DMS114 treated with DMSO at 0.1 percent for 48 hours (cell line): ENCODE results near the gene KCNJ2.

Experiments
- DNase-seq: peaks from one replicate; lab custom pipeline; 2025; ENCODE audit not compliant: unreplicated experiment; lab: John Stamatoyannopoulos, UW

KCNJ2 gene

DNA sequence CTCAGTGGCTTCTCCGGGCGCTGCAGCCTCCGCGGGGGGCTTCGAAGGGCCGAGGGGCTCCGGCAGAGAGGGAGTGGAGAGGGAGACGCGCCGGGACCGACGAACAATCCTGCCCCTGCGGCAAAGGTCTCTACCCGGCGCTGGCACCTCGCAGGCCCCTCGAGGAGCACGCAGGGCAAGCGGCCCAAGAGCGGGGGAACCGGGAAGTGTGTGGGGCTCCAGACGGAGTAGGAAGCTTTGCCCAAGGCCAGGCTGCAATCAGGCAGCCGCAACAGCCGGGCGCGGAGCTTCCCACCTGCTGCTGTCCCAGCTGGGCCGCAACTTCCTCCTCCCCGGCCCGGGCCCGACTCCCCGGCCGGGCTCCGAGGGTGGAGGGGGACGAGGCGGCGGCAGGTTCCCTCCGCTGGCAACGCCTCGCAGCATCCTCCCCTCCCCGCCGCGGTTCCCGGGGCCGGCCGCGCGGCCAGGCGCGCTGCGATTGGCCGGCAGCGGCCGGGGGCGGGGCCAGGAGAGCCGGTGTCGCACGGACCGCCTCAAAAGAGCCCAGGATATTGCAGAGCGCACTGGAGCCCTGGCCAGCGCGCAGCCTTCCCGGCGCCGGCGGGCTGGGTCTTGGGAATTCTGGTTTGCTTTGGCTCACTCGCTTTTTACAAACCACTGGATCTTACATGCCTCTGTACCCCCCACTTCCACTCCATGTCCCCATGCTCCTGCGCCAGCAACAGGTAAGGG, at the start of gene KCNJ2:
KCNJ2 (plus strand) TSS at position 556 of the 732 bp plus-strand sequence. CDS start 5,508 bp downstream, outside the sequence.
- DNase-seq = peak; percentile 8

DNA sequence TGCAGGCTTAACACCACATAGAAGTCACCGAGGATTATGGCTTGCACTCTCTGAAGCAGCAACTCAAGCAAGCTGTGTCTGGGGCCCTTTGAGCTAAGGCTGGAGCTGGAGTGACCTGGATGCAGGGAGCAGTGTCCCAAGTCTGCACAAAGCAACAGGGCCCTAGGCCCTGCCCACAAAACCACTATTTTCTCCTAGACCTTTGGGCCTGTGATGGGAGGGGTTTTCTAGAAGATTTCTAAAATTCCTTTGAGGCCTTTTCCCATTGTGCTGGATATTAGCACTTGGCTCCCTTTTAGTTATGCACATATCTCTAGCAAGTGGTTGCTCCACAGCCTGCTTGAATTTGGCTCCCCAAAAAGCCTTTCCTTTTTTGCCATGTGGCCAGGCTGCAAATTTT, 49.8 kb upstream of the KCNJ2 start:
- no peak for DNase-seq

DNA sequence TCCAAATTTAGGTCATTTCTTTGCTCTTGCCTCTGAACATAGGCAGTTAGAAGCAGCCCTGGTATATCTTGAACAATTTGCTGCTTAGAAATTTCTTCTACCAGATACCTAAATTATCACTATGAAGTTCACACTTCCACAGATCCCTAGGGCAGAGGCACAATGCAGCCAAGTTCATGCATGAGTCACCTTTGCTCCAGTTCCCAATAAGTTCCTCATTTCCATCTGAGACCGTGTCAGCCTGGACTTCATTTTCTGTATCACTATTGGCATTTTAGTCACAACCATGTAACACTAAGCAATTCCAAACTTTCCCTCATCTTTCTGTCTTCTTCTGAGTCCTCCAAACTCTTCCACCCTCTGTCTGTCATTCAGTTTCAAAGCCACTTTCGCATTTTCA, 49.3 kb upstream of the KCNJ2 start:
- DNase-seq = no peak

DNA sequence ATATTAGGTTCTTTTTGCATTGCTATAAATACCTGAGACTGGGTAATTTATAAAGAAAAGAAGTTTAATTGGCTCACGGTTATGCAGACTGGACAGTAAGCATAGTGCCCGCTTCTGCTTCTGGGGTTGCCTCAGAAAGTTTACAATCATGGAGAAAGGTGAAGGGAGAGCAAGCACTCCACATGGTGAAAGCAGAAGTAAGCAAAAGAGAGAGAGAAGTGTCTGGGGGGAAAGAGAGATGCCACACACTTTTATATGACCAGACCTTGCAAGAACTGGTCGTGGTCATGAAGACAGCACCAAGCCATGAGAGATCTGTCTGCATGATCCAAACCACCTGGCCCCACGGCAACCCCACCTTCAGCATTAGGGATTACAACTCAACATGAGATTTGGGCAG, 48.9 kb upstream of the KCNJ2 start:
- DNase-seq = no peak

DNA sequence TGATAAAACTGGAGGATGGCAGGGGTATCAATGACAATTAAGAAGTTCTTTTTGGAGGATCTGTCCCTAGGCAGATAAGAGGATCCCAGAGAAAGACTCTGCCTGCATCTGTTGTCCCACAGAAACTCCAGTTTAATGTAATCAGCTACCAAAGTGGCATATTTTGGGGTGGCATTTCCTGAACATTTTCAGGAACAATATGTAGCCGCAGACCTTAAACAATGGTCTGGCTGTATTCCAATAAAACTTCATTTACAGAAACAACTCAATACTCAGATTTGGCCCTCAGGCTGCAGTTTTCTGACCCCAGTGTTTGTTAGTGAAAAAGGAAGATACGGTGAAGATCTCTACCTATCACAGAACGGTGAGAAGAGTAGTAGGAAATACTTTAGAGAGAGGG, 48.2 kb upstream of the KCNJ2 start:
- no peak for DNase-seq

DNA sequence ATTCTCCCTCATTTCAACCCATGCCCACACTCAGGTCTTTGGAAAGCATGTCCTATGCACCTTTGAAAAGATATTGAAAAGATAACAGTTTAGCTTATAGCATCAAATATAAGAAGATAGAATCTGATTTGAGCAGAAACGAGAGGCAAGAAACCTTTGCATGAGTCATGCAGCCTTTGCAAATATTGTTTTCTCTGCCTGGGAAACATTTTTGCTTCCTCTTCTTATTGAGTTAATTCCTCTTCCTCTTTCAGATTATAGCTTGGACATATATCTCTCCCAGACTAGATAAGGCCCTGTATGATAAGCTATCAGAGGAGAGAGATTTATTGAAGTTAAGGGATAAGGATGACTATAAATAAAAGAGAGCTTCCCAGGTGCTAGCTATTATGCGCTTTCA, 46.1 kb upstream of the KCNJ2 start:
- DNase-seq = no peak

DNA sequence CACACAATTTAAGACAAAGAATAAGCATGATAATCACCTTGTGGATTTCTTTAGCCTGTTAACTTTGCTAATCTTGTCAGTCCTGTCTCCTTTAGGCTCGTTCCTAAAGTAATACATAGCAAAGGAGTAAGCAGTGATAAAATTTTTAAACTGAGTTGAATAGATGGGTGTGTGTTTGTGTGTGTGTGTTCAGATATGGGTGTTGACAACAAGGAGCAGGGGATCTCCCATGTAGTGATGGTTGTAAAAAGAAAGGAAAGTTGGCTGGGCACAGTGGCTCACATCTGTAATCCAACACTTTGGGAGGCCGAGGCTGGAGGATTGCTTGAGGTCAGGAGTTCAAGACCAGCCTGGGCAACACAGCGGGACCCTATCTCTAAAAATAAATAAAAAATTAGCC, 44.6 kb upstream of the KCNJ2 start:
- DNase-seq = no peak

DNA sequence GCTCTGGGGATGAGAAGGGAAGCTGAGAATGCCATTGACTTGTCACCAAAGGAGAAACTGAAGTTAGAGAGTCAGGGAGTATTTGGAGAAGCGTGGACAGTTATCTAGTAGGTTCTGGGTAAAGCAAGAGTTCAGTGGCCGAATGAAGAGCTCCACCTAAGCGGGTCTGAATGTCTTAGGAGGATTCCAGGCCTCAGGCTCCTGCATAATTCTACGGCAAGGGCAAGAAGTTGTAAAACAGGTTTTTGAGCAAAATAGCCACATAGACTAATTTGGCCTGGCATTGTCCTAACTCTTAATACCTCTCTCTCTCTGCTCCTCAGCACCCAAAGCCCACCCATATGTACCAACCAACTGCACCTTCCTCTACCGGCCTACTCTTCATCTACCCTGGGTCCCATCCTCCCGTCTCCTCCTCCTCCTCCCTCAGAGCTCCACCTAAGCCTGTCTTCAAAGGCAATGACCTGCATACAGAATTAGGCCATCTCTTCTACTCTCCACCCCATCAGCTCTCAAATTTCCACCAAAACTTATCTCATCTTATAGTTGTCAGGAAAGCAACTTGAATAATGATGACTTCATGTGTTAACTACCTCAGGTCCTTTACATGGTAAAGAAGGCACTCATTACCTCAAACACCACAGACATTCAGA, 42.0 kb upstream of the KCNJ2 start:
- DNase-seq = no peak

DNA sequence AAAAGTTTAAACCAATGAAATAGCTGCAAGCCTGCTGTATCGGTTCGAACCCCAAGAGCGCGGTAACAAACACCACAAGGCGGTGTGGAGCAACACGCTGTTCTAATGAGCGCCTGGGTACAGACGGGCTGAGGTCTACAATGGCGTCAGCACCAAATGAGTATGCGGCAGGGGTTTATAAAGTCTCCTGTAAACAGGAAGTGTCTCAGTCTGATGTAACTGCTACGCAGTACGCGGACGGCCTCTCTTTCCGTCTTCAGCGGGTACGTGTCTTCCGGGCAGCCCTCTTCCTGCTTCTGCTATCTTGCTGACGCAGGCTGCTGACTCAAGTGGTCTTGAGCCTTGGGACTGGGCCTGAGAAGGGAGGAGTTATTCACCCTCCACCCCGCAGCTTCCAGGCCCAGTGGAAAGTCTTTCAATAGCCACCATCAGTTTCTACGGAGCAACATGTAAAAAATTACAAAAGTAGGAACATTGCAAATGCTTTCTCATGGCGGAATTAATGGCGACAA, 40.5 kb upstream of the KCNJ2 start:
- no peak for DNase-seq

DNA sequence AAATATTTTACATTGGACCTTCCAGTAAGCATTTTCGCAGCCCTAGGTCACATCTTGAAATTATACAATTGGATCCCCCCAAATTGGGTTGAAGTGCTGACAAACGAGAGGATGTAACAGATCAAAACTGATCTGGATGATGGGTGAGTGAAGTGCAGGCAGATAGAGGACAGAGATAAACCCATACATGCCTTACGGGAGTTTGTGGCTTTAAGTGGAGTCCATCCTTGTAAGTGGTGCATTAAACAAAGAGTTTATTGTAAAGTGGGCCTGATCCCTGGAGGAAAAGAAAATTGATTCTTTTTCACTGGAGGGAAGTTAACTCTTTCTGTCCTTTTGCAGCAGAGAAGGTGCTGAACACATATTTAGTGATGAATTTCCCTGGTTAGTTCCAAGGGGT, 39.0 kb upstream of the KCNJ2 start:
- DNase-seq = no peak

DNA sequence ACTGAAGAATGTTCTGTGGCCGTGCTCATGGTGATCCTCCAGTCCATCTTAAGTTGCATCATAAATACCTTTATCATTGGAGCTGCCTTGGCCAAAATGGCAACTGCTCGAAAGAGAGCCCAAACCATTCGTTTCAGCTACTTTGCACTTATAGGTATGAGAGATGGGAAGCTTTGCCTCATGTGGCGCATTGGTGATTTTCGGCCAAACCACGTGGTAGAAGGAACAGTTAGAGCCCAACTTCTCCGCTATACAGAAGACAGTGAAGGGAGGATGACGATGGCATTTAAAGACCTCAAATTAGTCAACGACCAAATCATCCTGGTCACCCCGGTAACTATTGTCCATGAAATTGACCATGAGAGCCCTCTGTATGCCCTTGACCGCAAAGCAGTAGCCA, 36.8 kb upstream of the KCNJ2 start:
- DNase-seq = no peak

DNA sequence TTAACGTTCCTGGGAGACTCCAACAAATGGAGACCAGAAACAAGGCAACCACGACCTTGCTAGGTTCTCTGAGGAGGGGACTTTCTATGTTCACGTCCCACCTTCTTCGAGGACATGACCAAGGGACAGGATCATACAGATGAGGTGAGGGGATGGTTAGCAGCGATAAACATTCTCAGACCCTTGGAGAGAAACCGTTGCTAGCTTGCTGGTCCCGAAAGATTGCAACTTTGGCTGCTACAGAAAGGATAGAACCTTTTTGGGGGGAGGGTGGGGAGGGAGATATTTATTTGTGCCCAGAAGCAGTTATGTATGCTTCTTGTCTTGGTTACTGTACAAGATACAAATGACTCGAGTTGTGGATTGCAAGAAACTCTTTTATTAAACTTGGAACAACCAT, 35.3 kb upstream of the KCNJ2 start:
- no peak for DNase-seq

DNA sequence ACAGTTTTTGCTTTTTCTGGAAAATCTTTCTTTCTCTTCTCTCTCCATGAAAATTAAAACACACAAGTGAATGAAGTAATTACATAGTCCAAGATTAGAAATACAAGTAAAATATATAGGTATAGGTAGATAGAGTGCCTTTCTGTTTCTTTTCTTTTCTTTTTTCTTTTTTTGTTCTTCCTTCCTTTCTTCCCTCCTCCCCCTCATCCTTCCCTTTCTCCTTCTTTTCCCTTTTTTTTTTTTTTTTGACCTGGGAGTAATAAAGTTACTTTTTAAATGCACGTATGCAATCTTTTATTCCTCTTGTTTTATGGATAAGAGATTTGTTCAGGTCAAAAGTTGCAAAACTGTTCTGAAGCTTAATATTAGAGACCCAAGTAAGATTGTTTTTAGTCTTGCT, 34.6 kb upstream of the KCNJ2 start:
- no peak for DNase-seq

DNA sequence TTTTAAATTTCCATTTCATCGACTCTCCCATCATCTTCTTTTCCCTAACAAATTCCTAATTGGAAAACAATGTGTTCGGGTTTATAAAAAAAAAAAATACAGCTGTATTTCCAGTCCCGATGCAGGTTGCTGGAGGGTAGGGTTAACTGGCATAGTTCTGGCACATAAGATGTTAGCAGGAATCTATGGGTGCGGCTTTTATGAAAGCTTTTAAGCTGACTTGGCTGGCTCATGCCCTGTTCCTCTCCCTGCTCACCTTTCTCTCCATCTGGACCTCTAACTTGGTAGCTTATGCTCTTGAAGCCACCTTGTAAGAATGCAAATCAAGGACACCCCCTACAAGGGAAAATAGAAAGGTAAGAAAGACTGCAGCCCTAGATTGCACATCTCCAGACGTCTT, 33.2 kb upstream of the KCNJ2 start:
- no peak for DNase-seq

DNA sequence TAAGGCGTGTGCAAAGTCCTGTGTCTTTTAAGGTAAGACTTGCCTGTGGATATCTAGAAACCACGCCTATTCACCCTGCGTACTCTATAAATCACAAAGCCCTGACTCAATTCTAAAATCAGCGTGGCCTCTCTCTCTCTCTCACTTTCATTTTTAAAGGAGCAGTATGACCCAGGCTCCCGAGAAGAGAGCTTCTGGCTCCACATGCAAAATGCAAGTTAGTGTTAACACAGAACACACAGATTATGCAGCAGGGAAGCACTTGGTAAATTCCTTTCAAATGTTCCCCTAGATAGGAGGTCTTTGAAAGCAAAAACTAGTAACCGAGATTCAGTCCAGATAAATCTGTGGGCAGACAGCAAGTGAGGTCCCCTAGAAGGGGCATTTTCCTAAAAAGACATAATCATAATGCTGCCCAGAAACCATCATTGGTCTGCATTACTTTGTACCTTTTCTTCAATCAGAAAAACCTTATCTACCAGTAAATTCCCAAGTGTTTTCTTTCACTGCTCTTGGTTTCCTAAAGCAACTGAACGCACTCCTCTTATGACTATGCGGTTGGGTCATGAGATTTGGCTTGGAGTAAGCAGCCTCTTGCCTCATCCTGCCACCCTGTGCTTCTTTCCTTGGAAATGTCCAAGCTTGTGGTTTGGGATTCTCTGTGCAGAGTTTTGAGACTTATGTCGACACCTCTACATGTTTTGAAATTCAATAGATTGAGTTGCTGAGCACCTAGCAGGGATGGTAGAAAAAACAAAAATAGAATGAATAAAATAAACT, 31.7 kb upstream of the KCNJ2 start:
- DNase-seq = no peak

DNA sequence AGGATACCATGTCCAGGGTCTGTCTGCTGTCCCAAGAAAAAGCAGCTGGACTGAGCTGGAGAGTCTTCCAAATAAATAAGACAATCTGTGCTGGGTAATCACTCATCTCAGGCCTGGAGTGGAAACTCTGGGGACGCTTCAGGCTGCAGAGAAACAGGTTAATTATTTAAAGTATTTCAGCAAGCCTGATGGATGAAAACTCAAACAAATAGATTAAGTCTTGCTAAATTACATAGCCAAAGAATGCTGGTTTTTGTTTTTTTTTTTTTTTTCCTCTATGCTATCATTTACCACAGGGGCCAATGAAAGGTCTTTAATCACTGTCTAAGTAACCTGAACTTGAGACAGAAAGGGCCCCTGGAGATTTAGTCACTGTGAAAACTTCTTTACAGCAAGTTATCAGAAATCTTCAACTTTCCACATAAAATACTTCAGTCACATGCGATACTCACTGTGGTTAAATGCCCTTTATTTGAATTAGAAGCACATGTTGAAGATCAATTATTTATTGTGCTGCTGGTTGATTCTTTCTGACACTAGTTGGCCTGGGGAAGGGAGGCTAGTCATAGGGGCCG, 31.0 kb upstream of the KCNJ2 start:
- no peak for DNase-seq

DNA sequence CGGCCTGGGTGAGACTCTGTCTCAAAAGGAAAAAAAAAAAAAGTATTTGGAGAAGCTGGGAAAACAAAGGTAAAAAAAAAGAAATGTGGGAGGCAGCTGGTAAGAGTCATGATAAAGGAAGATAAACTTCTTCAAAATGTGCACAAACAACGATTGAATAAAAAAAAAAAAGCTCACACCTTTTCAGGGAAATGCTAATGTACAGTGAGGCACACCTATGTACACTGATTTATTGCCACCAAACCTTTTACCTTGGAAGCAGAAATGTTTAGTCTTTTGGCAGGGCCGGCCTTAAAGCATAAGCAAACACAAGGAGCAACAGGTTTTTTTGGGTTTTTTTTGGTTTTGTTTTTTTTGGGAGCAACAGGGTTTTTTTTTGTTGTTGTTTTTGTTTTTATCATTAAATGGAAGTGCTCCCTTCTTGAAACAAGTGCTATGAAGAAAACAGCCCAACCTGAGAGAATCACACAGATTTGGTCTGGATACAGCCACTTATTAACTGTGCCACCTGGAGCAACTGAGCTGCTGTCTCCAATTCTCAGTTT, 29.8 kb upstream of the KCNJ2 start:
- DNase-seq = no peak

DNA sequence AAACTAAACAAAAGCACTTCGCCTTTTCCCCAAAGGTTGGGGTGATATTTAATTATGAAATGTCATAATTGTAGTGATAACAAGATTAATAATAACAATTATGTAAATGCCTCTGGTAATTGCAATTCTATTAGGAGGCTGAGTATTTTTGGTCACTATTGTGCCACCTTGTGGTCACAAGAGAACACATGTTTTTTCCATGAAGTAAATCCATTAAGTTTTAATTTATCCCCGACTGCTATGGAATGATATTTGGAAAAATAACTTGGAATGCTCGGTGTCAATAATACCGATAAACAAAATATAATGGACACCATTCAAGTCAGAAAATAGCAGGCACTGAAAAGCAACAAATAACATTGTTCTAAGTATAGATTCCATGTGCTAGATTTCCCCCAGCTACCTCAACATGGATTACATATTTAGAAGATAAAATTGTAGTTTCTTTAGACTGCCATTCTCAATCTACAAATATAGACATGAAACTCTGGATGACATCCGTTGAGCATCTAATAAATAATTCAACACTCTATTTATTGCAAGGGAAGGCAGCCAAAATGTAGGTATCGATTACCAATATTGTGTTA, 25.0 kb upstream of the KCNJ2 start:
- DNase-seq = peak; percentile 17

DNA sequence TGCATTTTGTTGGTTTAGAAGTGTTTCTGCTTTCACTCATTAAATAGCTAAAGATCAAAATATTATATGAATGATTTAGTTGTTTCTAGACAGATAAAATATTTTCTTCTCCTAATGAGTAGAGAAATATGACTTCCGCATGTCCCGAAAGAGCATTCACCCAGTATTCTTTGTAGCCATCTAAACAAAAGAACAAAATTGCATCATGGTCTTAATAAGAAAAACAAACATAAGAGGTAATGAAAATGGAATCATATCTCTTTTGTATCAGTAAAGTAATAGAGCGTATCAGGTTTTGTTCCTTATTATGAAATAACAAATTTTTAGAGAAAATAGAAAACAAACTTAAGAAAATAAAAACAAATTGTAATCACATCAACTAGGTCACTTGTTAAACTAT, 16.1 kb upstream of the KCNJ2 start:
- no peak for DNase-seq

DNA sequence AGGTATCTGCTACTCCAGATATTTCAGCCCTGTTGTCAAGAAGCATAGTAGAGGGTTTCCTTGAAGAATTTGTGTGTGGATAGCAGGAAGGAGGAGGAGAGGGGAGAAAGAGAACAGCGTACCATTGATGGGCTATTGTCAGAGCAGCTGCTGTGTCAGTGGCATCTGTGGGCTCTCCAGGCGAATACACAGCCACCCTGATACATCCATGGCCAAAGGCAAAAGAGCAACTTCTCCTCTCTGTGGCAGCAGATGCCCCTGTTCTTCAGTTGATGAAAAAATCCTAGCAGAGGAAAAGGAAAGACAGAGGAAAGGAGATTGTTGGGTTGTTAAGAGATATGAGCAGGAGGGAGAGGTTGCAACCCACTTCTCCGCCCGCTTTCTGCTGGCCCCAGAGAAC, 12.2 kb upstream of the KCNJ2 start:
- DNase-seq = no peak

DNA sequence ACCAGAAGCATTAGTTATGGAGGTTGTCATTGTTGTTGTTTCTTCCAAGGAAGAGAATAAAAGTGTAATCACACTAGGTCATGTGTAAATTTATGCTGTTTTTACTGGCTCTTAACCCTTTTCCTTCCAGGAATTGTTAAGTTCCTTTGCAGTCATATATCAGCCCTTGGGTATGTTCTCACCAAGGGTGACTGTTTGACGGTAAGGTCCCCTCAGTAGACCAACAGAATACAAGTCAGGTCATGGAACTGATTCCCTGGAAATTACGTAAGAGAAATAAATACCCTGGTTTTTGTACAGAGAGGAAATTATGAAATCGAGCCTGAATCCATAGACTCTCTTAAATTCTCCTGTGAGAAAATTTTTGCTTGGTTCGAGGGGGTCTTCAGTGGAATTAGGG, 11.2 kb upstream of the KCNJ2 start:
- DNase-seq = no peak
